HFFc6 (cell line): Measurements from ENCODE around the gene THAP11. TPM values are rescaled to one million over a fixed set of nuclear protein-coding genes. Genes with fewer than 3 reads are reported as not detected.

Experiments used
- DNase-seq: peaks from one replicate; pipeline ENCODE4 v3.0.0-alpha.2; 2018
- H3K27ac Mint-ChIP-seq: 2 replicates; pipeline ENCODE4 v1.8.0; 2020; ENCODE audit warnings: mild to moderate bottlenecking, mixed read lengths
- H3K27me3 Mint-ChIP-seq: 2 replicates; pipeline ENCODE4 v1.8.0; 2021; ENCODE audit warnings: mild to moderate bottlenecking, moderate library complexity, mixed read lengths; ENCODE audit not compliant: insufficient read depth
- H3K36me3 Mint-ChIP-seq: 2 replicates; pipeline ENCODE4 v1.8.0; 2021; ENCODE audit warnings: low read depth, mixed read lengths
- H3K4me1 Mint-ChIP-seq: 2 replicates; pipeline ENCODE4 v1.8.0; 2020; ENCODE audit warnings: low read depth, mixed read lengths
- H3K4me3 Mint-ChIP-seq: 2 replicates; pipeline ENCODE4 v1.8.0; 2020; ENCODE audit warnings: mild to moderate bottlenecking, moderate library complexity, mixed read lengths
- H3K9me3 Mint-ChIP-seq: 2 replicates; pipeline ENCODE4 v1.8.0; 2020; ENCODE audit warnings: mild to moderate bottlenecking, mixed read lengths
- CTCF ChIP-seq: fragments of 200-600 bp; sonication (generic); IDR thresholded peaks from 2 replicates; pipeline ENCODE4 v1.5.0; 2021; ENCODE audit warnings: antibody characterized with exemption, mild to moderate bottlenecking
- total RNA-seq, 6 experiments: library from RNA; stranded (reverse); fragmentation: NEBNext Ultra II Directional; extraction: Animal tissue kit (Norgen Biotek cat#: 25700); gene quantifications; 2 replicates in 1 of 6; 3 replicates in 5 of 6; pipeline ENCODE4 v1.2.3, GENCODE V29; 2021

The THAP11 gene
- total RNA-seq, 6 experiments from 2014 or later, result 15.1 to 18.6 (median 16.2) TPM

- Mint-ChIP-seq H3K36me3 (peaks cover 27% of the 10 kb centered on the region), H3K27me3 (peaks cover 12% of the 10 kb centered on the region), H3K27ac (no peak overlapping the region), H3K4me1 (peaks cover 16% of the 10 kb centered on the region), H3K4me3 (no peak overlapping the region), H3K9me3 (no peaks in the 10 kb centered on the region)
- no peak for DNase-seq
- TF ChIP-seq CTCF, result no peak
These were observed 40.4 kb downstream of the THAP11 start for GRCh38 chr16:67882374-67883145.

GRCh38 chr16:67883146-67883871 lies 41.2 kb downstream of the THAP11 start:
- H3K4me1 Mint-ChIP-seq, result peaks cover 16% of the 10 kb centered on the region
- H3K27me3 Mint-ChIP-seq, result peaks cover 12% of the 10 kb centered on the region
- H3K27ac Mint-ChIP-seq, result no peak overlapping the region
- TF ChIP-seq CTCF, result no peak
- no peaks in the 10 kb centered on the region for H3K9me3 Mint-ChIP-seq
- DNase-seq, result no peak
- H3K4me3 Mint-ChIP-seq, result no peak overlapping the region
- H3K36me3 Mint-ChIP-seq, result peaks cover 27% of the 10 kb centered on the region

GRCh38 chr16:67883872-67884261 lies 41.7 kb downstream of the THAP11 start:
- Mint-ChIP-seq H3K4me3 (no peak overlapping the region), H3K36me3 (peaks cover 27% of the 10 kb centered on the region), H3K27me3 (peaks cover 12% of the 10 kb centered on the region), H3K9me3 (no peaks in the 10 kb centered on the region), H3K4me1 (peaks cover 16% of the 10 kb centered on the region), H3K27ac (no peak overlapping the region)
- DNase-seq, result no peak
- peak; percentile 96 for TF ChIP-seq CTCF

GRCh38 chr16:67884684-67885083 lies 42.6 kb downstream of the THAP11 start, which contains the start of gene NRN1L:
TSS of gene NRN1L (plus strand) at chr16:67884885. CDS start at chr16:67884904, 19 bp downstream.
- DNase-seq, result peak; percentile 91
- Mint-ChIP-seq H3K27me3 (peaks cover 12% of the 10 kb centered on the region), H3K27ac (peak within 1 kb of the TSS; percentile 65), H3K4me1 (peaks cover 16% of the 10 kb centered on the region), H3K4me3 (peak within 1 kb of the TSS; percentile 31), H3K36me3 (peaks cover 21% of the 10 kb centered on the region), H3K9me3 (no peaks in the 10 kb centered on the region)
- no peak for TF ChIP-seq CTCF

GRCh38 chr16:67885545-67885944 lies 43.4 kb downstream of the THAP11 start:
- no peak for DNase-seq
- H3K36me3 Mint-ChIP-seq, result peaks cover 21% of the 10 kb centered on the region
- peaks cover 16% of the 10 kb centered on the region for H3K4me1 Mint-ChIP-seq
- H3K9me3 Mint-ChIP-seq, result no peaks in the 10 kb centered on the region
- H3K4me3 Mint-ChIP-seq, result no peak overlapping the region
- TF ChIP-seq CTCF, result no peak
- peaks cover 12% of the 10 kb centered on the region for H3K27me3 Mint-ChIP-seq
- no peak overlapping the region for H3K27ac Mint-ChIP-seq
